Measurements from ENCODE around the gene GAA.

DNA sequence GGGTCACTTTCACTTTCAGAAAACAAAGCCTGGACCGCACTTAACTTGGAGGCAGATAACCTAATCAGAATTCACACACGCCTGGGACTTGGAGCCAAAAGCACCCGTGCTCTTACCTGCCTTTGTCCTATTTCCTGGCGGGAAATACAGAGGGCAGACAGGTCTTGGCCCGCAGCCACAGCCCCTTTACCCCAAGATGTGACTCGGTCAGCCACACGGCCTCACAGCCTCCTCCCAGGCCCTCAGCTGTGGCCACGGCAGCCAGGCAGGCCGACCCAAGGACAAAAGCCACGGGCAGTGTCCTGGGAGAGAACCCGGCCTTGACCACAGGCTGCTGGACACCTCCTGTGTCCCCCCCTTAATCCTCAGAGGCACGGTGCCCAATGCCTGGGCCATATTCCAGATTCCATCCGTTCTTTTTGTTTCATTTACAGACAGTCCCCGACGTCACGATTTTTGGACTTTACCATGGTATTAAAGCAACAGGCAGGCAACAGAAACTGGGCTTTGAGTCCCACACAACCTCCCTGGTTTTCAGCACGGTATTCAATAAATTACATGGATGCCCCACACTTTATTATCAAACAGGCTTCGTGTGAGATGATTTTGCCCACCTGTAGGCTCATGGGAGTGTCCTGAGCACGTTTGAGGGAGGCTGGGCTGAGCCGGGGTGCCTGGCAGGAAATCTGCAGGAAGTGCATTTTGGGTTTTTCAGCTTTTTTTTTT, 30.1 kb upstream of the GAA start:
- TF ChIP-seq CTCF (conservative IDR thresholded peaks at IDR 0.05; ENCODE audit: low read depth, low read length) (no peak), CEBPB (IDR thresholded peaks at IDR 0.05; ENCODE audit: low read depth, low read length) (no peak), RAD21 (IDR thresholded peaks at IDR 0.05; ENCODE audit: low read length) (no peak), POLR2A (IDR thresholded peaks at IDR 0.05; ENCODE audit: low read depth, low read length) (no peak), SMC3 (IDR thresholded peaks at IDR 0.05; ENCODE audit: low read depth, low read length) (no peak), RFX5 (IDR thresholded peaks at IDR 0.05; ENCODE audit: low read depth, low read length) (no peak), MXI1 (IDR thresholded peaks at IDR 0.05; ENCODE audit: borderline replicate concordance, low read depth, low read length) (no peak), NFE2L2 (IDR thresholded peaks at IDR 0.05; ENCODE audit: low read depth, low read length) (no peak), MAFK (IDR thresholded peaks at IDR 0.05; ENCODE audit: low read depth, low read length) (no peak), FOS (IDR thresholded peaks at IDR 0.05; ENCODE audit: low read depth, low read length) (no peak), BHLHE40 (IDR thresholded peaks at IDR 0.05; ENCODE audit: low read depth, low read length) (no peak), CHD1 (IDR thresholded peaks at IDR 0.05; ENCODE audit: low read depth, low read length) (no peak)
- TF ChIP-seq, protein P1, sequence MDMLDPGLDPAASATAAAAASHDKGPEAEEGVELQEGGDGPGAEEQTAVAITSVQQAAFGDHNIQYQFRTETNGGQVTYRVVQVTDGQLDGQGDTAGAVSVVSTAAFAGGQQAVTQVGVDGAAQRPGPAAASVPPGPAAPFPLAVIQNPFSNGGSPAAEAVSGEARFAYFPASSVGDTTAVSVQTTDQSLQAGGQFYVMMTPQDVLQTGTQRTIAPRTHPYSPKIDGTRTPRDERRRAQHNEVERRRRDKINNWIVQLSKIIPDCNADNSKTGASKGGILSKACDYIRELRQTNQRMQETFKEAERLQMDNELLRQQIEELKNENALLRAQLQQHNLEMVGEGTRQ (IDR thresholded peaks at IDR 0.05; ENCODE audit: low read depth, low read length): no peak
- TF ChIP-seq, protein P2, sequence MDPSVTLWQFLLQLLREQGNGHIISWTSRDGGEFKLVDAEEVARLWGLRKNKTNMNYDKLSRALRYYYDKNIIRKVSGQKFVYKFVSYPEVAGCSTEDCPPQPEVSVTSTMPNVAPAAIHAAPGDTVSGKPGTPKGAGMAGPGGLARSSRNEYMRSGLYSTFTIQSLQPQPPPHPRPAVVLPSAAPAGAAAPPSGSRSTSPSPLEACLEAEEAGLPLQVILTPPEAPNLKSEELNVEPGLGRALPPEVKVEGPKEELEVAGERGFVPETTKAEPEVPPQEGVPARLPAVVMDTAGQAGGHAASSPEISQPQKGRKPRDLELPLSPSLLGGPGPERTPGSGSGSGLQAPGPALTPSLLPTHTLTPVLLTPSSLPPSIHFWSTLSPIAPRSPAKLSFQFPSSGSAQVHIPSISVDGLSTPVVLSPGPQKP (IDR thresholded peaks at IDR 0.05; ENCODE audit: borderline replicate concordance, low read depth, low read length): no peak
